Nephron progenitor cell (in vitro differentiated cells): Measurements from ENCODE around the gene DHX57.
A peak's percentile ranks its signal among the peaks of the same experiment; 100 is the strongest.

Experiments
- DNase-seq: peaks from one replicate; pipeline ENCODE4 v3.0.0; 2021
- H3K27ac Mint-ChIP-seq: 2 replicates; pipeline ENCODE4 v1.8.0; 2021; ENCODE audit warnings: mild to moderate bottlenecking, moderate library complexity, mixed read lengths
- H3K27me3 Mint-ChIP-seq: 2 replicates; pipeline ENCODE4 v1.8.0; 2021; ENCODE audit warnings: mild to moderate bottlenecking, low read depth, mixed read lengths; ENCODE audit not compliant: poor library complexity
- H3K36me3 Mint-ChIP-seq: 2 replicates; pipeline ENCODE4 v1.8.0; 2021; ENCODE audit warnings: low read depth, mixed read lengths
- H3K4me1 Mint-ChIP-seq: 2 replicates; pipeline ENCODE4 v1.8.0; 2021; ENCODE audit warnings: mixed read lengths
- H3K4me3 Mint-ChIP-seq: 2 replicates; pipeline ENCODE4 v1.8.0; 2021; ENCODE audit warnings: mild to moderate bottlenecking, moderate library complexity, mixed read lengths
- H3K9me3 Mint-ChIP-seq: 2 replicates; pipeline ENCODE4 v1.8.0; 2021; ENCODE audit warnings: mild to moderate bottlenecking, moderate library complexity, mixed read lengths
- CTCF ChIP-seq: fragments of 200-600 bp; sonication (generic); IDR thresholded peaks from 2 replicates; pipeline ENCODE4 v1.5.0; 2021; ENCODE audit warnings: antibody characterized with exemption

Gene DHX57

DNA sequence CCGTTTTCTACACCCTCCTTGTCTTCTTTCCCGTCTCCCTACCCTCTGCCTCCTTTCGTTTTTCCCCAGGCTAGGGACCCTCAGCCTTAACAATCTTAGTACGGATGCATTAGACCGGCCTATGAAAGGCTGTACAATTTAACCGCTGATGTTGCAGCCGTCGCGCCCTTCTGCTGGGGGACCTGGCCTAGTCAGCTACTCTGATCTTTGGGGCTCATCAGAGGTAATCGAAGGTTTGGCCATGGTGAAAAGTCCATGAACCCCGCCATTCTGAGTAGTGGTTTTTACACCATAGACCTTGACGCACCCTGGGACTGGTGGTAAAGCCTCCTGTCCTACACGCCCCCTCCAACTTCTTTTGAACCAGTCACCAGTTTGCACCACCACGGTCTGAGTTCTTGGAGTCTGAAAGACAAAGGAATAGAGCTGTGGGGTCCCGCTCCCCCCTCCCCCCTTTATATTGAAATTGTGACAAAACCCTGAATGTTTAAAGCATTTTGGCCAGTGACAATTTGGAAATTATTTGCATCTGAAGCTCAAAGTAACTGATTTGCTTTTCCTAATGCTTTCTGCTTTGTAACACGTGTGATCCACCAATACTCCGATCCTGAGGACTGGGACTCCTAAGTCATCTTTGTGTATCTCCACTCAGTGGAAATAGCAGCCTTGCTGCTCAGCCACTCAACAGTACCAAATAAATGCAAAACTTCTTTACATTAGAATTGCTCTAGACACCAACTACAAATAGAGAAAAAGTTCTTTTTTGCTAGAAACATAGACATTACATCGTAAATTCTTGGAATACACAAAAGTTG is 123.9 kb downstream of the DHX57 start:
- H3K9me3 Mint-ChIP-seq = peaks cover 1% of the 10 kb centered on the region
- H3K36me3 Mint-ChIP-seq = peaks cover 38% of the 10 kb centered on the region
- H3K4me1 Mint-ChIP-seq = peaks cover 43% of the 10 kb centered on the region
- no peaks in the 10 kb centered on the region for H3K27me3 Mint-ChIP-seq
- no peak for TF ChIP-seq CTCF
- peak overlapping the region; percentile 99 for H3K4me3 Mint-ChIP-seq
- H3K27ac Mint-ChIP-seq = peak overlapping the region; percentile 100
- DNase-seq = no peak

- no peak for TF ChIP-seq CTCF
- peak; percentile 96 for DNase-seq
Measured at GRCh38 chr2:38750891-38751595, 124.7 kb downstream of the DHX57 start, which contains the start of gene SRSF7. Gene SRSF7, minus strand, starts transcription at chr2:38751361. Its CDS starts 105 bp downstream, at chr2:38751256.

DNA sequence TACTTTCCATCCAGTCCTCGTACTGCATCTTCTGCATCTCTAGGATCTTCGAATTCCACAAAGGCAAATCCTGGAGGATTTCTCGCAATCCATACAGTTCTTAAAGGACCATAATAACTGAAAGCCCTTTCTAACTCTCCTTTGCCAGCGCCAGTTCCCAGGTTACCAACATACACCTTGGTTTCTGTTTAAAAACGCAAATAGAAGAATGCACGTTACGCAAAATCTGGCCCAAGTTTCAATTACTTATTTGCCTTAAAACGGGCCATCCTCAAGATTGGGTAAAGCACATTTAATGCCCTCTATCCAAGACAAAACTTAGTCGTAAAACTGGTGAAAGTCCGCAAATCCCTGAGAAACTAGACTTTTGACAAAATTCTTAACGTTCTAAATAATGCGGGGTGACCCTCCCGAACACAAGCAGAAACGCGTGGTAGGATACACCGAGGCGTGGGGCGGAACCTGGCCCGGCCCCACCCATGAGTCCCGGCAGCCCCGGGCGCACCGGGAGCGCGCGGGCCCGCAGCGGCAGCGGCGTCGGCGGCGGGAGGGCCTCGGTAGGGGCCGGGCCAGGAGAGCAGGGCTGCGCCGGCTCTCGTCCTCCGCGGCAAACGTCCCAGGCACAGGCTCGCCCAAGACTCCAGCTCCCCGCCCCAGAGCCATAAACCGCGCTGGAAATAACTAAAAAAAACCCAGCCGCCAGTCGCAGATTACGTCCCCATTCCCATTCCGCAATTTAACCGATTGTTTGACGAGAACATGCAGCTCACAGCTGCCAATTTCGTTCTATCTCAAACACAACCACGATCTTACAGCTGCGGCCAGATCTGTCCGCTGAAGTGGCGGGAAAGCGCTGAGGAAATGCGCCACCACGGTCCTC is 125.5 kb downstream of the DHX57 start:
- DNase-seq = peak; percentile 51
- Mint-ChIP-seq H3K4me1 (peaks cover 56% of the 10 kb centered on the region), H3K27me3 (no peaks in the 10 kb centered on the region), H3K9me3 (no peaks in the 10 kb centered on the region), H3K27ac (peak overlapping the region; percentile 100), H3K36me3 (peaks cover 54% of the 10 kb centered on the region), H3K4me3 (peak overlapping the region; percentile 99)
- no peak for TF ChIP-seq CTCF

More at GRCh38 chr2:38750891-38751595, 124.7 kb downstream of the DHX57 start, which contains the start of gene SRSF7:
- Mint-ChIP-seq H3K4me1 (peaks cover 50% of the 10 kb centered on the region), H3K9me3 (no peaks in the 10 kb centered on the region), H3K27me3 (no peaks in the 10 kb centered on the region), H3K36me3 (peaks cover 46% of the 10 kb centered on the region), H3K27ac (peak within 1 kb of the TSS; percentile 100), H3K4me3 (peak within 1 kb of the TSS; percentile 99)

GRCh38 chr2:38748943-38749804 is 126.6 kb downstream of the DHX57 start:
- TF ChIP-seq CTCF = no peak
- Mint-ChIP-seq H3K9me3 (no peaks in the 10 kb centered on the region), H3K4me3 (peak overlapping the region; percentile 99), H3K36me3 (peaks cover 65% of the 10 kb centered on the region), H3K4me1 (peaks cover 56% of the 10 kb centered on the region), H3K27ac (peak overlapping the region; percentile 93), H3K27me3 (no peaks in the 10 kb centered on the region)
- DNase-seq = no peak

- Mint-ChIP-seq H3K4me1 (peaks cover 56% of the 10 kb centered on the region), H3K27ac (peak overlapping the region; percentile 93), H3K4me3 (peak overlapping the region; percentile 99)
Measured at GRCh38 chr2:38748391-38748790, 127.3 kb downstream of the DHX57 start.

More at GRCh38 chr2:38748391-38748790, 127.3 kb downstream of the DHX57 start:
- Mint-ChIP-seq H3K36me3 (peaks cover 72% of the 10 kb centered on the region), H3K9me3 (no peaks in the 10 kb centered on the region), H3K27me3 (no peaks in the 10 kb centered on the region)
- no peak for DNase-seq
- TF ChIP-seq CTCF = no peak
